ENCODE data around the gene ETFRF1.

DNA sequence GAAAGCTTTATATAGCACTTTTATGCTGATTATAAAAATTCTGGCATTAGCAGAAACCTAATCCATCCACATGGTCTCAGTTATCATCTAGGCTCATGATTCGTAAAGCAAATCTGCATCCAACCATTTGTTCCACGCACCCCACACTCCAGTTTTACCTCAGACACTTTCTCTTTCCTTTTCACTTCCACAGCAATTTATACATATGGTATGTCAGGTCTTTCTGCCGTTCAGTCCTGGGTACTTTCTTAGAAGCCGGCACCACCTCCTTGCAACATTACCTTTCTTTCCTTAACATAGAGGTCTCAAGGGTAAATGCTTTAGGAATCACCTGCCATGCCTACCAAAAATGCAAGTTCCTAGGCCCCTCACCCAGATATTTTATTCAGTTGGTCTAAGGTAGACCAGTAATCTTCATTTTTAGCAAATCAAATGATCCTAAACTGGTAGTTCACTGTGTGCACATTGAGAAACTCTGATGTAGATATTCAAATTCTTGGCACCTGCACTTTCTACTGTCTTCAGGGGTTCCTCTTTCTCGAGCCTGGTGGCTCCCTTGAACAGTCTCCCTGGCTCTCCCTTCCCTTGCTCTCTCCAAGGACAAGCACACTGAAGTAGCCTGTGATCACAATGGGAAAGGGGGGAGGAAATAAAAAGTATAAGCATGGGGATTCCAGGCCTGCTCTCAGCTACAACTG, 58.5 kb downstream of the ETFRF1 start:
- TF ChIP-seq, protein P1, sequence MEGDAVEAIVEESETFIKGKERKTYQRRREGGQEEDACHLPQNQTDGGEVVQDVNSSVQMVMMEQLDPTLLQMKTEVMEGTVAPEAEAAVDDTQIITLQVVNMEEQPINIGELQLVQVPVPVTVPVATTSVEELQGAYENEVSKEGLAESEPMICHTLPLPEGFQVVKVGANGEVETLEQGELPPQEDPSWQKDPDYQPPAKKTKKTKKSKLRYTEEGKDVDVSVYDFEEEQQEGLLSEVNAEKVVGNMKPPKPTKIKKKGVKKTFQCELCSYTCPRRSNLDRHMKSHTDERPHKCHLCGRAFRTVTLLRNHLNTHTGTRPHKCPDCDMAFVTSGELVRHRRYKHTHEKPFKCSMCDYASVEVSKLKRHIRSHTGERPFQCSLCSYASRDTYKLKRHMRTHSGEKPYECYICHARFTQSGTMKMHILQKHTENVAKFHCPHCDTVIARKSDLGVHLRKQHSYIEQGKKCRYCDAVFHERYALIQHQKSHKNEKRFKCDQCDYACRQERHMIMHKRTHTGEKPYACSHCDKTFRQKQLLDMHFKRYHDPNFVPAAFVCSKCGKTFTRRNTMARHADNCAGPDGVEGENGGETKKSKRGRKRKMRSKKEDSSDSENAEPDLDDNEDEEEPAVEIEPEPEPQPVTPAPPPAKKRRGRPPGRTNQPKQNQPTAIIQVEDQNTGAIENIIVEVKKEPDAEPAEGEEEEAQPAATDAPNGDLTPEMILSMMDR (IDR thresholded peaks at IDR 0.05; ENCODE audit: low read length), result no peak
- no peak for TF ChIP-seq EZH2 (IDR thresholded peaks at IDR 0.05; ENCODE audit: borderline replicate concordance, low read length)
